ENCODE results near the gene WNT6. TPM values are rescaled to one million over a fixed set of nuclear protein-coding genes. Genes with fewer than 3 reads are reported as not detected.

Gene WNT6
- total RNA-seq, 1 experiment from 2014 or later: 8.1 TPM

GRCh38 chr2:218889937-218890336, 30.3 kb downstream of the WNT6 start:
- DNase-seq (ENCODE audit: low read depth, low spot score) (no peak), ATAC-seq (no peak)
- in situ Hi-C loops (cut with HindIII; ENCODE audit: low pct_unique_long_range_greater_than_20kb, low sequenced_read_pairs) (no loop called here), intact Hi-C loops (cut with micrococcal nuclease; ENCODE audit: unreplicated experiment) (no loop called here)
- no peaks in the 10 kb centered on the region for H3K27me3 ChIP-seq (ENCODE audit: control insufficient read depth, insufficient read depth, low read length)
- TF ChIP-seq TCF7L2 (IDR thresholded peaks at IDR 0.05; ENCODE audit: low read depth, low read length) (no peak), SIN3A (IDR thresholded peaks at IDR 0.05; ENCODE audit: borderline replicate concordance, insufficient read depth, low read depth, low read length) (no peak), POLR2AphosphoS5 (IDR thresholded peaks at IDR 0.05; ENCODE audit: low read depth, low read length) (no peak)
- TF ChIP-seq, protein P1, sequence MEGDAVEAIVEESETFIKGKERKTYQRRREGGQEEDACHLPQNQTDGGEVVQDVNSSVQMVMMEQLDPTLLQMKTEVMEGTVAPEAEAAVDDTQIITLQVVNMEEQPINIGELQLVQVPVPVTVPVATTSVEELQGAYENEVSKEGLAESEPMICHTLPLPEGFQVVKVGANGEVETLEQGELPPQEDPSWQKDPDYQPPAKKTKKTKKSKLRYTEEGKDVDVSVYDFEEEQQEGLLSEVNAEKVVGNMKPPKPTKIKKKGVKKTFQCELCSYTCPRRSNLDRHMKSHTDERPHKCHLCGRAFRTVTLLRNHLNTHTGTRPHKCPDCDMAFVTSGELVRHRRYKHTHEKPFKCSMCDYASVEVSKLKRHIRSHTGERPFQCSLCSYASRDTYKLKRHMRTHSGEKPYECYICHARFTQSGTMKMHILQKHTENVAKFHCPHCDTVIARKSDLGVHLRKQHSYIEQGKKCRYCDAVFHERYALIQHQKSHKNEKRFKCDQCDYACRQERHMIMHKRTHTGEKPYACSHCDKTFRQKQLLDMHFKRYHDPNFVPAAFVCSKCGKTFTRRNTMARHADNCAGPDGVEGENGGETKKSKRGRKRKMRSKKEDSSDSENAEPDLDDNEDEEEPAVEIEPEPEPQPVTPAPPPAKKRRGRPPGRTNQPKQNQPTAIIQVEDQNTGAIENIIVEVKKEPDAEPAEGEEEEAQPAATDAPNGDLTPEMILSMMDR (IDR thresholded peaks at IDR 0.05): no peak
- TF ChIP-seq, protein P2, sequence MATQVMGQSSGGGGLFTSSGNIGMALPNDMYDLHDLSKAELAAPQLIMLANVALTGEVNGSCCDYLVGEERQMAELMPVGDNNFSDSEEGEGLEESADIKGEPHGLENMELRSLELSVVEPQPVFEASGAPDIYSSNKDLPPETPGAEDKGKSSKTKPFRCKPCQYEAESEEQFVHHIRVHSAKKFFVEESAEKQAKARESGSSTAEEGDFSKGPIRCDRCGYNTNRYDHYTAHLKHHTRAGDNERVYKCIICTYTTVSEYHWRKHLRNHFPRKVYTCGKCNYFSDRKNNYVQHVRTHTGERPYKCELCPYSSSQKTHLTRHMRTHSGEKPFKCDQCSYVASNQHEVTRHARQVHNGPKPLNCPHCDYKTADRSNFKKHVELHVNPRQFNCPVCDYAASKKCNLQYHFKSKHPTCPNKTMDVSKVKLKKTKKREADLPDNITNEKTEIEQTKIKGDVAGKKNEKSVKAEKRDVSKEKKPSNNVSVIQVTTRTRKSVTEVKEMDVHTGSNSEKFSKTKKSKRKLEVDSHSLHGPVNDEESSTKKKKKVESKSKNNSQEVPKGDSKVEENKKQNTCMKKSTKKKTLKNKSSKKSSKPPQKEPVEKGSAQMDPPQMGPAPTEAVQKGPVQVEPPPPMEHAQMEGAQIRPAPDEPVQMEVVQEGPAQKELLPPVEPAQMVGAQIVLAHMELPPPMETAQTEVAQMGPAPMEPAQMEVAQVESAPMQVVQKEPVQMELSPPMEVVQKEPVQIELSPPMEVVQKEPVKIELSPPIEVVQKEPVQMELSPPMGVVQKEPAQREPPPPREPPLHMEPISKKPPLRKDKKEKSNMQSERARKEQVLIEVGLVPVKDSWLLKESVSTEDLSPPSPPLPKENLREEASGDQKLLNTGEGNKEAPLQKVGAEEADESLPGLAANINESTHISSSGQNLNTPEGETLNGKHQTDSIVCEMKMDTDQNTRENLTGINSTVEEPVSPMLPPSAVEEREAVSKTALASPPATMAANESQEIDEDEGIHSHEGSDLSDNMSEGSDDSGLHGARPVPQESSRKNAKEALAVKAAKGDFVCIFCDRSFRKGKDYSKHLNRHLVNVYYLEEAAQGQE (IDR thresholded peaks at IDR 0.05; ENCODE audit: insufficient read depth in 1 of 2, low read depth in 2 of 2, low read length in 1 of 2): no peak
- H3K36me3 ChIP-seq (ENCODE audit: control insufficient read depth, insufficient read depth, low read length): no peaks in the 10 kb centered on the region
- H3K4me1 ChIP-seq (ENCODE audit: control insufficient read depth, insufficient read depth, low read length): peaks cover 25% of the 10 kb centered on the region
- ChIA-PET CTCF (no interaction called here), POLR2A (no interaction called here)
- BruUV-seq (replicated peaks): no TSS peak
- no peaks in the 10 kb centered on the region for H3K9me3 ChIP-seq (ENCODE audit: control insufficient read depth, insufficient read depth, low read depth, low read length)
- no peak overlapping the region for H3K4me3 ChIP-seq (ENCODE audit: low read depth in 2 of 2, low read length in 2 of 2)
- no peak overlapping the region for H3K27ac ChIP-seq (ENCODE audit: low read length)

- no peak overlapping the region for H3K4me3 ChIP-seq (ENCODE audit: low read depth in 2 of 2, low read length in 2 of 2)
- ChIA-PET POLR2A (no interaction called here), CTCF (no interaction called here)
- H3K4me1 ChIP-seq (ENCODE audit: control insufficient read depth, insufficient read depth, low read length): peaks cover 29% of the 10 kb centered on the region
- no peaks in the 10 kb centered on the region for H3K9me3 ChIP-seq (ENCODE audit: control insufficient read depth, insufficient read depth, low read depth, low read length)
- in situ Hi-C loops (cut with HindIII; ENCODE audit: low pct_unique_long_range_greater_than_20kb, low sequenced_read_pairs): no loop called here
- intact Hi-C loops (cut with micrococcal nuclease; ENCODE audit: unreplicated experiment): no loop called here
- ATAC-seq: no peak
- no peak for DNase-seq (ENCODE audit: low read depth, low spot score)
- no TSS peak for BruUV-seq (replicated peaks)
- H3K27ac ChIP-seq (ENCODE audit: low read length): no peak overlapping the region
- no peaks in the 10 kb centered on the region for H3K27me3 ChIP-seq (ENCODE audit: control insufficient read depth, insufficient read depth, low read length)
- TF ChIP-seq POLR2AphosphoS5 (IDR thresholded peaks at IDR 0.05; ENCODE audit: low read depth, low read length): no peak
- TF ChIP-seq TCF7L2 (IDR thresholded peaks at IDR 0.05; ENCODE audit: low read depth, low read length): no peak
- no peak for TF ChIP-seq SIN3A (IDR thresholded peaks at IDR 0.05; ENCODE audit: borderline replicate concordance, insufficient read depth, low read depth, low read length)
- TF ChIP-seq, protein P1 (IDR thresholded peaks at IDR 0.05): no peak
- TF ChIP-seq, protein P2 (IDR thresholded peaks at IDR 0.05; ENCODE audit: insufficient read depth in 1 of 2, low read depth in 2 of 2, low read length in 1 of 2): no peak
- H3K36me3 ChIP-seq (ENCODE audit: control insufficient read depth, insufficient read depth, low read length): no peaks in the 10 kb centered on the region
Observed at GRCh38 chr2:218890369-218890768, 30.8 kb downstream of the WNT6 start.
